B cell (primary cell): ENCODE data around the gene ZDHHC1. TPM values are rescaled to one million over a fixed set of nuclear protein-coding genes. Genes with fewer than 3 reads are reported as not detected.

Experiments
- ATAC-seq: fragments of 200-7000 bp; cut with Tn5 transposase; one replicate; pipeline ENCODE4 v1.10.0; 2021; ENCODE audit warnings: low read depth, mild to moderate bottlenecking, moderate number of reproducible peaks, moderate library complexity
- CTCF ChIA-PET: fragments of 350-600 bp; sonication (Branson Sonifier 250); formaldehyde crosslinking; loops from one replicate; lab custom pipeline; 2021; ENCODE audit warnings: antibody characterized with exemption, inconsistent platforms; lab: Charles Lee
- POLR2A ChIA-PET: fragments of 350-600 bp; sonication (Branson Sonifier 250); formaldehyde crosslinking; loops from one replicate; lab custom pipeline; 2021; ENCODE audit warnings: antibody characterized with exemption; lab: Charles Lee
- DNase-seq: peaks from one replicate; pipeline ENCODE4 v3.0.0; 2013
- H2AFZ ChIP-seq: 2 replicates; pipeline ENCODE4 v1.6.1; 2012; ENCODE audit warnings: mild to moderate bottlenecking, low read depth, low read length; ENCODE audit not compliant: insufficient read depth, poor library complexity, severe bottlenecking
- H3K27ac ChIP-seq, 2 donors: 1 replicate in 1 of 2; 2 replicates in 1 of 2; pipeline ENCODE4 v1.5.1; 2012 to 2013; ENCODE audit warnings: low read length in 2 of 2, mild to moderate bottlenecking in 2 of 2, moderate library complexity in 1 of 2
- H3K27me3 ChIP-seq, 4 experiments: fragments of 200-600 bp in 1 of 4; sonication (generic) in 1 of 4; replicated peaks in 1 of 4; 1 replicate in 2 of 4; 2 replicates in 2 of 4; pipeline versions ENCODE4 v1.6.1 to v1.7.0; 2013 to 2016; ENCODE audit warnings: low read length in 3 of 4, mild to moderate bottlenecking in 2 of 4, mixed read lengths in 1 of 4, moderate library complexity in 1 of 4; ENCODE audit not compliant: insufficient read depth in 4 of 4, control insufficient read depth in 3 of 4; ENCODE audit errors: control extremely low read depth in 1 of 4
- H3K36me3 ChIP-seq, 2 experiments: replicated peaks in 1 of 2; 1 replicate in 1 of 2; 2 replicates in 1 of 2; pipeline versions ENCODE4 v1.6.1 to v1.7.1; 2013; ENCODE audit warnings: low read length in 1 of 2; ENCODE audit not compliant: insufficient read depth in 2 of 2, control insufficient read depth in 1 of 2; ENCODE audit errors: control extremely low read depth in 1 of 2, extremely low read depth in 1 of 2
- H3K4me1 ChIP-seq, 2 donors: fragments of 200-600 bp in 1 of 2; sonication (generic) in 1 of 2; 1 replicate in 1 of 2; 2 replicates in 1 of 2; pipeline versions ENCODE4 v1.5.1 to v1.6.1; 2013 to 2017; ENCODE audit warnings: low read length in 2 of 2; ENCODE audit not compliant: control insufficient read depth in 2 of 2, insufficient read depth in 2 of 2
- H3K4me2 ChIP-seq: replicated peaks from 2 replicates; pipeline ENCODE3; 2012; ENCODE audit warnings: mild to moderate bottlenecking, low read depth, low read length; ENCODE audit not compliant: poor library complexity, severe bottlenecking
- H3K4me3 ChIP-seq, 5 experiments: fragments of 200-600 bp in 1 of 5; sonication (generic) in 1 of 5; 1 replicate in 3 of 5; 2 replicates in 2 of 5; pipeline versions ENCODE4 v1.5.1 to v1.7.0; 2011 to 2016; ENCODE audit warnings: low read length in 4 of 5, mild to moderate bottlenecking in 4 of 5, low read depth in 2 of 5, control low read depth in 1 of 5, moderate library complexity in 1 of 5; ENCODE audit not compliant: insufficient read depth in 1 of 5; ENCODE audit errors: control extremely low read depth in 1 of 5, extremely low read depth in 1 of 5
- H3K79me2 ChIP-seq: fragments of 200-600 bp; sonication (generic); one replicate; pipeline ENCODE4 v1.6.0; 2016; ENCODE audit warnings: low read length; ENCODE audit not compliant: control insufficient read depth, insufficient read depth
- H3K9ac ChIP-seq: fragments of 200-600 bp; sonication (generic); 2 replicates; pipeline ENCODE4 v1.6.1; 2017; ENCODE audit warnings: mild to moderate bottlenecking, low read length, moderate library complexity
- H3K9me3 ChIP-seq, 3 donors: one replicate each; pipeline versions ENCODE4 v1.6.1 to v1.7.1; 2013; ENCODE audit warnings: low read length in 2 of 3; ENCODE audit not compliant: control insufficient read depth in 2 of 3, insufficient read depth in 1 of 3; ENCODE audit errors: control extremely low read depth in 1 of 3
- H4K20me1 ChIP-seq: 2 replicates; pipeline ENCODE4 v1.6.0; 2012; ENCODE audit warnings: mild to moderate bottlenecking, low read length; ENCODE audit not compliant: insufficient read depth, control insufficient read depth, poor library complexity, severe bottlenecking
- H3K27ac Mint-ChIP-seq: one replicate; pipeline ENCODE4 v1.8.0; 2021; ENCODE audit warnings: mixed read lengths
- H3K27me3 Mint-ChIP-seq: one replicate; pipeline ENCODE4 v1.8.0; 2021; ENCODE audit warnings: mixed read lengths
- H3K4me1 Mint-ChIP-seq: one replicate; pipeline ENCODE4 v1.8.0; 2021; ENCODE audit warnings: mixed read lengths
- H3K4me3 Mint-ChIP-seq: one replicate; pipeline ENCODE4 v1.8.0; 2021; ENCODE audit warnings: mixed read lengths
- H3K9me3 Mint-ChIP-seq: one replicate; pipeline ENCODE4 v1.8.0; 2022; ENCODE audit warnings: mixed read lengths; ENCODE audit not compliant: insufficient read depth
- CTCF ChIP-seq: fragments of 200-600 bp; IDR thresholded peaks from one replicate; pipeline ENCODE4 v1.8.0; 2022; ENCODE audit warnings: antibody characterized with exemption, mild to moderate bottlenecking
- EZH2 ChIP-seq: IDR thresholded peaks from 2 replicates; pipeline ENCODE4 v1.6.1; 2012; ENCODE audit warnings: borderline replicate concordance, low read depth, mild to moderate bottlenecking, moderate library complexity, low read length; ENCODE audit not compliant: insufficient read depth, poor library complexity, severe bottlenecking
- WGBS: methylation state at CpG from one replicate; pipeline ENCODE4 v1.1.5; 2013; ENCODE audit warnings: missing lambda C conversion rate; ENCODE audit not compliant: insufficient coverage; 5-methylcytosine and 5-hydroxymethylcytosine counted together
- intact Hi-C: fragments of 100-400 bp; cut with micrococcal nuclease; formaldehyde crosslinking; loops from one replicate; pipeline ENCODE4 v1.10.0; 2022
- polyA plus RNA-seq: library from polyadenylated mRNA; depleted of rRNA; stranded (reverse); fragments of >200 nt; gene quantifications from 2 replicates; pipeline ENCODE4 v1.2.3, GENCODE V29; 2012
- total RNA-seq, 2 donors: library from RNA; stranded (reverse); fragments of 120-200 nt in 1 of 2; gene quantifications; 1 replicate in 1 of 2; 2 replicates in 1 of 2; pipeline versions ENCODE4 v1.2.3 to v1.2.4, GENCODE V29; 2013 to 2022

The ZDHHC1 gene
- total and polyA plus RNA-seq, 2 donors (not counting 1 experiment from before 2014, with no cell fraction given), result 0.58 to 2.8 TPM

DNA sequence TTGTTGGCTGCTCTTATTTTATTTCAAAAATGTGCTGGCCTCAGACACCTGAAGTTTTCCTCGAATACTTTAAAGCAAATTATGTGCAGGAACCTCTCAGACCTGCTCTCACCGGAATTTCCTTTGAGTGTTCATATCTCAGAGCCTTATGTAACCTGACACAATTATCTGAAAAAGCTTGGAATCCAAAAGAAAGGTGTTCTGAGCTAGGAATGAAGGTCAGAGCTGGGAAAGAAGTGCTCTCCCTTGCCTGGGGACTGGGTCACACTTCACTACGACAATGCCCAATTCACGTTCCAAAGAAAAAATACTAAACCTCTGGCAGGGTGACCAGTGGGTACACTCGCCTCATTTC lies 8.0 kb upstream of the ZDHHC1 start:
- ChIA-PET POLR2A (no interaction called here), CTCF (interaction anchor here (1.3 to 2.1 kb wide), 2 partner anchors 10 to 41 kb away, joined by 5 to 6 read pairs; no protein-coding TSS in a partner anchor)
- H3K79me2 ChIP-seq, result no peaks in the 10 kb centered on the region
- DNase-seq, result no peak
- Mint-ChIP-seq H3K27me3 (peaks cover 46% of the 10 kb centered on the region), H3K4me3 (no peak overlapping the region), H3K9me3 (no peaks in the 10 kb centered on the region), H3K4me1 (no peaks in the 10 kb centered on the region), H3K27ac (no peak overlapping the region)
- H2AFZ ChIP-seq, result no peak overlapping the region
- H3K4me1 ChIP-seq, result peaks cover 4 to 5% of the 10 kb centered on the region in 2 donors
- no peak overlapping the region for H3K4me2 ChIP-seq
- H3K9me3 ChIP-seq, result no peaks in the 10 kb centered on the region
- H3K4me3 ChIP-seq, result no peak overlapping the region
- H3K36me3 ChIP-seq, result no peaks in the 10 kb centered on the region
- H3K27me3 ChIP-seq, result peaks cover 0 to 27% (median 7%) of the 10 kb centered on the region in 4 experiments
- 66% methylated on average over 4 of the region's 5 CpGs for WGBS
- no peaks in the 10 kb centered on the region for H4K20me1 ChIP-seq
- TF ChIP-seq EZH2, result no peak
- TF ChIP-seq CTCF, result no peak
- intact Hi-C loops, result no loop called here
- no peak for ATAC-seq
- no peak overlapping the region for H3K27ac ChIP-seq
- no peak overlapping the region for H3K9ac ChIP-seq

DNA sequence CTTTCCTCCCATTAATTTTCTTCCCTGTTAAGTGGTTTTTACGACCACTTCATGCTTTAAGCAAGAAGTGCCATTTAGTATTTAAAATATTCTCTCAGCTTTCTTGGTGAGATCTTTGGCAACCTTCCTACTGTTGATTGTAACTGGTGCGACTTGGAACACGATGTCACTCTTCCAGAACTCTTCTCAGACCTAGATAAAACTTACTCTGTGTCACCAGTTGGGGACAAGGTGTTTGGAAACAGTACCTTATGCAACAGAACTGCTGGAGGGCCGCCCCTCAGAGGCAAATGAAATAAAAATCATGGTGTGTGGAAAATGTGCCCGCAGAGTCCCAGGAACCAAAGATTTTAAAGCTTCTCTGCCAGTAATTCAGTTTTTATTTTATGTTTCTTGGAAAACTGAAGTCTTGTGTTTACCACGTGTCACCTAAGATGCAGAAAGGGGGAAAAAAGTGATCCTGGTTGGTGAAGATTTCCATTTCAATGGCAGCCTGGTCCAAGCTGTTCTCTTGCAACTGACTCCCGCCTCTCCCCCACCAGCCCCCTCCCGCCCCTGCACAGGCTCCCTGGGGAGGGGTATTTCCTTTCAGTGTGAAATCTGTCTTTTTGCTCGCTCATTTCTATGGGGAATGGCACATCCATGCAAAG lies 7.5 kb upstream of the ZDHHC1 start:
- TF ChIP-seq CTCF, result no peak
- no peak for TF ChIP-seq EZH2
- H3K4me3 ChIP-seq, result no peak overlapping the region
- Mint-ChIP-seq H3K4me1 (no peaks in the 10 kb centered on the region), H3K9me3 (no peaks in the 10 kb centered on the region), H3K4me3 (no peak overlapping the region), H3K27me3 (peaks cover 42% of the 10 kb centered on the region), H3K27ac (no peak overlapping the region)
- intact Hi-C loops, result no loop called here
- no peak overlapping the region for H3K27ac ChIP-seq
- H4K20me1 ChIP-seq, result no peaks in the 10 kb centered on the region
- DNase-seq (no peak), ATAC-seq (no peak)
- no peaks in the 10 kb centered on the region for H3K79me2 ChIP-seq
- no peak overlapping the region for H3K4me2 ChIP-seq
- peaks cover 0 to 22% (median 4%) of the 10 kb centered on the region in 4 experiments for H3K27me3 ChIP-seq
- WGBS, result 77% methylated on average over 2 of the region's 9 CpGs
- H3K9me3 ChIP-seq, result no peaks in the 10 kb centered on the region
- H3K4me1 ChIP-seq, result peaks cover 4 to 5% of the 10 kb centered on the region in 2 donors
- H3K9ac ChIP-seq, result no peak overlapping the region
- no peak overlapping the region for H2AFZ ChIP-seq
- CTCF ChIA-PET, result interaction anchor here (0.5 to 2.1 kb wide), 2 partner anchors 10 to 163 kb away, joined by 5 read pairs; no protein-coding TSS in a partner anchor
- POLR2A ChIA-PET, result no interaction called here
- H3K36me3 ChIP-seq, result no peaks in the 10 kb centered on the region
